GM12878 (cell line): ENCODE results near the gene ZPBP2. TPM values are rescaled to one million over a fixed set of nuclear protein-coding genes. Genes with fewer than 3 reads are reported as not detected.

Source experiments
- ATAC-seq: fragments of 200-7000 bp; cut with Tn5 transposase; 3 replicates; pipeline ENCODE4 v1.9.1; 2020; ENCODE audit warnings: mild to moderate bottlenecking, moderate library complexity
- BruUV-seq: library from RNA; stranded (reverse); fragments of 400-500 nt; replicated peaks from 2 replicates; lab custom pipeline; 2021; lab: Mats Ljungman, UMichigan
- CTCF ChIA-PET: fragments of 300-600 bp; sonication (Branson Sonifier 250); formaldehyde crosslinking; extraction: SDS; loops from one replicate; lab custom pipeline; 2021; ENCODE audit warnings: inconsistent platforms; lab: Yijun Ruan, JAX
- POLR2A ChIA-PET: fragments of 350-600 bp; formaldehyde crosslinking; extraction: SDS; loops from one replicate; lab custom pipeline; 2021; ENCODE audit warnings: inconsistent platforms; lab: Charles Lee
- RAD21 ChIA-PET: fragments of 300-600 bp; sonication (Branson Sonifier 250); formaldehyde crosslinking; loops from one replicate; lab custom pipeline; 2023; ENCODE audit warnings: antibody characterized with exemption; ENCODE audit not compliant: unreplicated experiment; lab: Charles Lee
- SMC1A ChIA-PET: fragments of 300-600 bp; sonication (Branson Sonifier 250); formaldehyde crosslinking; loops from one replicate; lab custom pipeline; 2023; ENCODE audit not compliant: unreplicated experiment, uncharacterized antibody; lab: Charles Lee
- DNase-seq: peaks from one replicate; pipeline ENCODE4 v3.0.0-alpha.2; 2011; ENCODE audit warnings: low read depth, low spot score
- FAIRE-seq: peaks from 3 replicates; lab custom pipeline; 2011; peaks lifted over from hg19 to GRCh38; lab: Jason Lieb, UNC
- H2AFZ ChIP-seq: 2 replicates; pipeline ENCODE4 v1.6.0; 2011; ENCODE audit warnings: low read depth, low read length, control low read depth; ENCODE audit not compliant: control insufficient read depth
- H3K27ac ChIP-seq: 2 replicates; pipeline ENCODE4 v1.5.1; 2011; ENCODE audit warnings: control low read depth; ENCODE audit not compliant: control insufficient read depth, insufficient read depth
- H3K27me3 ChIP-seq, 2 experiments: replicated peaks in 1 of 2; 2 replicates each; pipeline versions ENCODE4 v1.6.0 to v1.6.1; 2011; ENCODE audit warnings: low read length in 1 of 2; ENCODE audit not compliant: control insufficient read depth in 2 of 2, insufficient read depth in 2 of 2
- H3K36me3 ChIP-seq, 2 experiments: 2 replicates each; pipeline ENCODE4 v1.5.1; 2011; ENCODE audit warnings: low read length in 1 of 2; ENCODE audit not compliant: control insufficient read depth in 2 of 2, insufficient read depth in 2 of 2
- H3K4me1 ChIP-seq: 2 replicates; pipeline ENCODE4 v1.6.1; 2011; ENCODE audit warnings: mild to moderate bottlenecking, low read length, moderate library complexity, mixed read lengths; ENCODE audit not compliant: control insufficient read depth, insufficient read depth
- H3K4me2 ChIP-seq: 2 replicates; pipeline ENCODE4 v1.6.0; 2011; ENCODE audit warnings: control low read depth; ENCODE audit not compliant: control insufficient read depth, insufficient read depth
- H3K4me3 ChIP-seq: fragments of 200-600 bp; sonication (generic); 2 replicates; pipeline ENCODE4 v1.5.1; 2016
- H3K79me2 ChIP-seq: 2 replicates; pipeline ENCODE4 v1.6.0; 2011; ENCODE audit warnings: low read length; ENCODE audit not compliant: control insufficient read depth, insufficient read depth
- H3K9ac ChIP-seq: 2 replicates; pipeline ENCODE4 v1.8.0; 2011; ENCODE audit warnings: low read length, control low read depth, mixed read lengths; ENCODE audit not compliant: control insufficient read depth, insufficient read depth
- H3K9me3 ChIP-seq: replicated peaks from 3 replicates; pipeline ENCODE4 v1.5.1; 2011; ENCODE audit warnings: mild to moderate bottlenecking, low read length; ENCODE audit not compliant: control insufficient read depth, insufficient read depth
- H4K20me1 ChIP-seq: 2 replicates; pipeline ENCODE4 v1.6.0; 2011; ENCODE audit not compliant: control insufficient read depth, insufficient read depth
- BCL11A ChIP-seq: IDR thresholded peaks from 2 replicates; pipeline ENCODE4 v1.6.1; 2011; ENCODE audit warnings: low read depth, low read length
- CHD4 ChIP-seq: fragments of 200-600 bp; sonication (generic); IDR thresholded peaks from 2 replicates; pipeline ENCODE4 v1.6.1; 2016; ENCODE audit warnings: mild to moderate bottlenecking
- EGR1 ChIP-seq, 2 experiments: IDR thresholded peaks; 1 replicate in 1 of 2; 2 replicates in 1 of 2; pipeline ENCODE4 v1.6.1; 2011 to 2012; ENCODE audit warnings: low read depth in 2 of 2, low read length in 2 of 2, borderline replicate concordance in 1 of 2, mild to moderate bottlenecking in 1 of 2, moderate library complexity in 1 of 2
- HDAC6 ChIP-seq: fragments of 200-600 bp; sonication (generic); IDR thresholded peaks from one replicate; pipeline ENCODE4 v1.8.0; 2017; ENCODE audit warnings: antibody characterized with exemption; ENCODE audit not compliant: unreplicated experiment
- MXI1 ChIP-seq: fragments of 150-350 bp; IDR thresholded peaks from 2 replicates; pipeline ENCODE4 v1.6.1; 2011; ENCODE audit warnings: low read depth, mild to moderate bottlenecking, inconsistent platforms, low read length, improper control_type of control experiment
- NFIC ChIP-seq: IDR thresholded peaks from 2 replicates; pipeline ENCODE4 v1.6.1; 2012; ENCODE audit warnings: low read depth, mild to moderate bottlenecking, inconsistent platforms, low read length, moderate library complexity
- NFYA ChIP-seq: IDR thresholded peaks from 2 replicates; pipeline ENCODE4 v1.6.1; 2011; ENCODE audit warnings: low read depth, mild to moderate bottlenecking, low read length, improper control_type of control experiment, borderline replicate concordance
- NR2C1 ChIP-seq: fragments of 450-650 bp; IDR thresholded peaks from 2 replicates; pipeline ENCODE4 v1.6.1; 2017; ENCODE audit warnings: antibody characterized with exemption, mild to moderate bottlenecking, moderate library complexity
- NR2C2 ChIP-seq: IDR thresholded peaks from 2 replicates; pipeline ENCODE4 v1.6.1; 2011; ENCODE audit warnings: borderline replicate concordance, low read depth; ENCODE audit not compliant: control insufficient read depth, insufficient read length
- NR2F1 ChIP-seq: fragments of 450-650 bp; conservative IDR thresholded peaks from 2 replicates; pipeline ENCODE4 v1.6.1; 2017; ENCODE audit warnings: mild to moderate bottlenecking
- PML ChIP-seq: IDR thresholded peaks from 2 replicates; pipeline ENCODE4 v1.6.1; 2012; ENCODE audit warnings: low read length, inconsistent platforms
- SMAD5 ChIP-seq: IDR thresholded peaks from 2 replicates; pipeline ENCODE4 v1.6.1; 2016; ENCODE audit warnings: antibody characterized with exemption, low read depth
- ZNF24 ChIP-seq: fragments of 450-650 bp; IDR thresholded peaks from 2 replicates; pipeline ENCODE4 v1.6.1; 2017; ENCODE audit warnings: antibody characterized with exemption, mild to moderate bottlenecking
- WGBS: methylation state at CpG from one replicate; pipeline ENCODE4 v1.1.6; 2016; ENCODE audit warnings: low lambda C conversion rate; ENCODE audit not compliant: insufficient replicate concordance, insufficient coverage; ENCODE audit errors: missing lambda C conversion rate; 5-methylcytosine and 5-hydroxymethylcytosine counted together
- in situ Hi-C: fragments of 300-500 bp; cut with MboI; formaldehyde crosslinking; loops from 9 replicates; pipeline ENCODE4 v1.14.3; 2018; ENCODE audit warnings: mixed read lengths
- intact Hi-C: fragments of 100-400 bp; cut with micrococcal nuclease; formaldehyde crosslinking; loops from one replicate; pipeline ENCODE4 v1.14.2; 2022; ENCODE audit not compliant: unreplicated experiment
- polyA plus RNA-seq, 11 experiments: library from polyadenylated mRNA; depleted of rRNA in 4 of 11; unstranded in 6 of 11; stranded (reverse) in 5 of 11; fragments of >200 nt; fragmentation: Nextera tagmentation in 4 of 11; fragmentation: Illumina TruSeq in 1 of 11; extraction: Ambion mirVana in 4 of 11; extraction: Trizol in 1 of 11; gene quantifications; 1 replicate in 1 of 11; 2 replicates in 10 of 11; pipeline versions ENCODE4 v1.2.1 to v1.2.3, GENCODE V29; 2011 to 2016; ENCODE audit warnings: inconsistent platforms in 2 of 11, missing spikeins in 2 of 11, low read depth in 1 of 11
- total RNA-seq, 4 experiments: library from RNA; depleted of rRNA in 3 of 4; stranded (reverse); fragments of >200 nt in 3 of 4; fragmentation: Illumina TruSeq in 1 of 4; extraction: Trizol in 1 of 4; gene quantifications; 2 replicates each; pipeline versions ENCODE4 v1.2.1 to v1.2.3, GENCODE V29; 2013 to 2021
- TF ChIP-seq, protein P1 (sequence below): fragments of 450-650 bp; IDR thresholded peaks from 2 replicates; pipeline ENCODE4 v1.6.1; 2016; ENCODE audit warnings: mild to moderate bottlenecking, moderate library complexity, borderline replicate concordance

Gene ZPBP2
- total and polyA plus RNA-seq, 10 of the 15 experiments (the other 5 are each of a cell fraction or from before 2014, with no cell fraction given), result 0.33 to 1.0 (median 0.58) TPM

DNA sequence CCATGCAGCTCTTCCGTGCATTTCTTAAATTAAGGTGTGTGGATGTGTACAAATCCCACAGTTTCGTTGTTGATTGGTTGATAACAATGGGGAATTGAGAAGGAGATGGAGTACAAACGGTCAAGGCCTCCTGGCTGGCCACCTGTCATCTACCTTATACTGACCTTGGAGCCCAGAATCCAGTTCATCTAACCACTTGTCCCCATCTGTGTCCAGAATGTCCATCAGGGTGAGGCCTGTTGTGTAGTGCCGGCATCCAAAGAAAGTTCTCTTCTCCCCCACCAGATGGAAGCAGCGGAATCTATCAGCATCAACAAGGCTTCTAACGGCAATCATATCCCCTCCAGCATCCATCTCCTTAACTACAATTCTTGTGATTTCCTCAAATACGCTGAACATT is 48.9 kb downstream of the ZPBP2 start:
- ATAC-seq (no peak), DNase-seq (no peak), FAIRE-seq (no peak)
- Histone ChIP-seq H4K20me1 (no peaks in the 10 kb centered on the region), H3K9me3 (no peaks in the 10 kb centered on the region; the same call in 2 of the 3 replicates), H3K9ac (no peak overlapping the region), H3K27me3 (no peaks in the 10 kb centered on the region), H3K4me2 (peak overlapping the region; percentile 2; the same call in 1 of the 2 replicates), H3K79me2 (peaks cover 2% of the 10 kb centered on the region), H3K27ac (no peak overlapping the region), H2AFZ (no peak overlapping the region), H3K4me1 (peaks cover 33% of the 10 kb centered on the region), H3K36me3 (peaks cover 3 to 8% of the 10 kb centered on the region in 2 experiments; a peak in 2 of 4 replicates), H3K4me3 (no peak overlapping the region)
- BruUV-seq, result no TSS peak
- CTCF ChIA-PET, result interaction anchor here (0.8 to 2.5 kb wide), 3 partner anchors 9 to 45 kb away, joined by 3 to 25 read pairs (median 5); no protein-coding TSS in a partner anchor
- RAD21 ChIA-PET, result interaction anchor here (2.0 to 2.4 kb wide), 3 partner anchors 10 to 44 kb away, joined by 9 to 17 read pairs (median 16); partner anchors contain the start of genes LRRC3C and ORMDL3
- WGBS, result 88% methylated on average over 7 of the region's 7 CpGs
- SMC1A ChIA-PET, result interaction anchor here (0.9 to 4.4 kb wide), 4 partner anchors 14 to 44 kb away, joined by 3 to 40 read pairs (median 20); no protein-coding TSS in a partner anchor
- intact Hi-C loops, result no loop called here
- no peak for TF ChIP-seq ZNF24
- no peak for TF ChIP-seq NFIC
- TF ChIP-seq NR2C1, result no peak
- TF ChIP-seq MXI1, result no peak
- no peak for TF ChIP-seq NR2C2
- TF ChIP-seq BCL11A, result no peak
- TF ChIP-seq, protein P1, sequence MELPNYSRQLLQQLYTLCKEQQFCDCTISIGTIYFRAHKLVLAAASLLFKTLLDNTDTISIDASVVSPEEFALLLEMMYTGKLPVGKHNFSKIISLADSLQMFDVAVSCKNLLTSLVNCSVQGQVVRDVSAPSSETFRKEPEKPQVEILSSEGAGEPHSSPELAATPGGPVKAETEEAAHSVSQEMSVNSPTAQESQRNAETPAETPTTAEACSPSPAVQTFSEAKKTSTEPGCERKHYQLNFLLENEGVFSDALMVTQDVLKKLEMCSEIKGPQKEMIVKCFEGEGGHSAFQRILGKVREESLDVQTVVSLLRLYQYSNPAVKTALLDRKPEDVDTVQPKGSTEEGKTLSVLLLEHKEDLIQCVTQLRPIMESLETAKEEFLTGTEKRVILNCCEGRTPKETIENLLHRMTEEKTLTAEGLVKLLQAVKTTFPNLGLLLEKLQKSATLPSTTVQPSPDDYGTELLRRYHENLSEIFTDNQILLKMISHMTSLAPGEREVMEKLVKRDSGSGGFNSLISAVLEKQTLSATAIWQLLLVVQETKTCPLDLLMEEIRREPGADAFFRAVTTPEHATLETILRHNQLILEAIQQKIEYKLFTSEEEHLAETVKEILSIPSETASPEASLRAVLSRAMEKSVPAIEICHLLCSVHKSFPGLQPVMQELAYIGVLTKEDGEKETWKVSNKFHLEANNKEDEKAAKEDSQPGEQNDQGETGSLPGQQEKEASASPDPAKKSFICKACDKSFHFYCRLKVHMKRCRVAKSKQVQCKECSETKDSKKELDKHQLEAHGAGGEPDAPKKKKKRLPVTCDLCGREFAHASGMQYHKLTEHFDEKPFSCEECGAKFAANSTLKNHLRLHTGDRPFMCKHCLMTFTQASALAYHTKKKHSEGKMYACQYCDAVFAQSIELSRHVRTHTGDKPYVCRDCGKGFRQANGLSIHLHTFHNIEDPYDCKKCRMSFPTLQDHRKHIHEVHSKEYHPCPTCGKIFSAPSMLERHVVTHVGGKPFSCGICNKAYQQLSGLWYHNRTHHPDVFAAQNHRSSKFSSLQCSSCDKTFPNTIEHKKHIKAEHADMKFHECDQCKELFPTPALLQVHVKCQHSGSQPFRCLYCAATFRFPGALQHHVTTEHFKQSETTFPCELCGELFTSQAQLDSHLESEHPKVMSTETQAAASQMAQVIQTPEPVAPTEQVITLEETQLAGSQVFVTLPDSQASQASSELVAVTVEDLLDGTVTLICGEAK, result no peak
- no peak for TF ChIP-seq PML
- TF ChIP-seq NFYA, result no peak
- no peak for TF ChIP-seq EGR1 (IDR thresholded peaks at IDR 0.05; ENCODE audit: borderline replicate concordance in 1 of 2, low read depth in 2 of 2, low read length in 2 of 2)
- no peak for TF ChIP-seq NR2F1
- TF ChIP-seq HDAC6, result no peak
- no peak for TF ChIP-seq SMAD5
- no peak for TF ChIP-seq CHD4
- in situ Hi-C loops, result no loop called here
- POLR2A ChIA-PET, result interaction anchor here (1.4 to 2.0 kb wide), 3 partner anchors 10 to 21 kb away, joined by 4 to 21 read pairs (median 11); no protein-coding TSS in a partner anchor
